ENCODE measurements around the gene IGFBP5.

The IGFBP5 gene

GRCh38 chr2:216673021-216673420, 22.3 kb downstream of the IGFBP5 start:
- no peak for TF ChIP-seq CTCF (IDR thresholded peaks at IDR 0.05; ENCODE audit: low read depth, low read length)
- no peak overlapping the region for H3K4me3 ChIP-seq (replicated peaks in 1 of 2; ENCODE audit: low read depth in 2 of 2, low read length in 2 of 2)
- DNase-seq (ENCODE audit: low read depth in 2 of 2): no peak

- DNase-seq (ENCODE audit: low read depth in 2 of 2): no peak
- H3K4me3 ChIP-seq (replicated peaks in 1 of 2; ENCODE audit: low read depth in 2 of 2, low read length in 2 of 2): no peak overlapping the region
- TF ChIP-seq CTCF (IDR thresholded peaks at IDR 0.05; ENCODE audit: low read depth, low read length): no peak
Measured at GRCh38 chr2:216672466-216672865, 22.9 kb downstream of the IGFBP5 start.

- no peak for DNase-seq (ENCODE audit: low read depth in 2 of 2)
- TF ChIP-seq CTCF (IDR thresholded peaks at IDR 0.05; ENCODE audit: low read depth, low read length): no peak
- no peak overlapping the region for H3K4me3 ChIP-seq (replicated peaks in 1 of 2; ENCODE audit: low read depth in 2 of 2, low read length in 2 of 2)
Measured at GRCh38 chr2:216671791-216672343, 23.5 kb downstream of the IGFBP5 start.

DNA sequence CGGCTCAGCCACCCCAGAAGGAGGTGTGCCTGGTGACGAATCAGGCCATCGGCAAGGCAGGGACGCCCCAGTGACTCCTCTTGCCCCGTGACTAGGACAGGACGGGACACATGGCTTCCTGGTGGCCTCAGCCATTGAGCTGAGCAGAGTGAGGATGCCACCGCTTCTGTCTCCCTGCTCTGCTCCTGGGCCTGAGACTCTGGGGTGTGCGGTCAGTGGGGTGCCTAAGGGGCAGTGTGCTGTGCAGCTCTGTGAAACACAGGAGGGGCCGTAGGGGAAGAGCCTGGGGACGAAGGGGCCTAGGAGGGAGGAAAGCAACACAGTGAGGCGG, 24.3 kb downstream of the IGFBP5 start:
- H3K4me3 ChIP-seq (replicated peaks in 1 of 2; ENCODE audit: low read depth in 2 of 2, low read length in 2 of 2): no peak overlapping the region
- no peak for TF ChIP-seq CTCF (IDR thresholded peaks at IDR 0.05; ENCODE audit: low read depth, low read length)
- no peak for DNase-seq (ENCODE audit: low read depth in 2 of 2)

DNA sequence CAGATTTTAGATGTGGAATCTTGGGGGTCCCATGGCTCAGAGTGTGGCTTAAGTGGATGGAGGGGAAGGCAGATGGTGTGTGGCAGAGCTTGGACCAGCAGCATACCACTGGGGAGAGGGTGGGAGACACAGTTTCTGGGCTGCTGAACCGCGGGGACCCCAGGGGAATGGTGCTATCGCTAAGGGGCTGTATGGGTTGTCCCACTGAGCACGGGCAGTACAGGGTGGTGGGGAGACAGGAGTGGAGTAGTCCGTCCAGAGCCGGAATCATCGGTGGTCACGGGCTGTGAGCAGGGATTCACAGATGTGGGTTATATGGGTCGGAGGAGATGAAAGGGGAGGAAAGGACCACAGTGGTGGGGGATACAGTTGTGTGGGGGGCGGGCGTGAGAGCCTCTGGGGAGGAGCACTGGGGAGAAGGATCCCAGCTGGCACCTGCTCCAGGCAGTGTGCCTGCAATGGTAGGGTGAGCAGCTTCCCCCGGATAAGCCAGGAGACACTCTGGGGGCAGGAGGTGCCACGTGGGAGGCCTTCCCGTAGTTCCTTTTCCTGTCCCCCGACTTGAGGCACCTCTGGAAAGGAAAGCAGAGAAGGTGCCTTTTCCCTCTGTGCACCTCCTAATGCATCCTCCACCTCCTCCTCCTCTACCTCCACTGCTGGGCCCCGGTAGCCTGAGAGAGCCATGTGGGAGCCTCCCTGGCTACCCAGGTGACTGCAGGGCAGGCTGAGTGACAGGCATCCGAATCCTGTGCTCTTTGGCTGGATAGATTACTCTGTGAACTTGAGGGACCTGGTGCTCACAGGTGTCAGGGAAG, 24.9 kb downstream of the IGFBP5 start:
- no peak overlapping the region for H3K4me3 ChIP-seq (replicated peaks in 1 of 2; ENCODE audit: low read depth in 2 of 2, low read length in 2 of 2)
- no peak for DNase-seq (ENCODE audit: low read depth in 2 of 2)
- TF ChIP-seq CTCF (IDR thresholded peaks at IDR 0.05; ENCODE audit: low read depth, low read length): no peak

- H3K4me3 ChIP-seq (replicated peaks in 1 of 2; ENCODE audit: low read depth in 2 of 2, low read length in 2 of 2): no peak overlapping the region
- DNase-seq (ENCODE audit: low read depth in 2 of 2): peak; percentile 73 to 74
- peak; percentile 98 for TF ChIP-seq CTCF (IDR thresholded peaks at IDR 0.05; ENCODE audit: low read depth, low read length)
Measured at GRCh38 chr2:216666461-216667233, 28.7 kb downstream of the IGFBP5 start.

Data from cardiac fibroblast (primary cell).